T-cell (primary cell): ENCODE measurements around the gene DLG2. TPM values are rescaled to one million over a fixed set of nuclear protein-coding genes. Genes with fewer than 3 reads are reported as not detected.

ENCODE experiments used
- ATAC-seq, 4 experiments: fragments of 200-7000 bp in 3 of 4; fragments of 150-1000 bp in 1 of 4; cut with Tn5 transposase; replicated peaks in 1 of 4; 1 replicate in 3 of 4; 2 replicates in 1 of 4; pipeline ENCODE4 v1.10.0; 2021; ENCODE audit warnings: moderate library complexity in 3 of 4, mild to moderate bottlenecking in 2 of 4, moderate number of reproducible peaks in 1 of 4
- CTCF ChIA-PET, 2 donors: fragments of 300-600 bp; sonication (Branson Sonifier 250); formaldehyde crosslinking; loops; one replicate each; lab custom pipeline; 2022; ENCODE audit warnings: antibody characterized with exemption in 2 of 2; lab: Charles Lee
- POLR2A ChIA-PET, 2 donors: fragments of 300-600 bp; sonication (Branson Sonifier 250); formaldehyde crosslinking; loops; one replicate each; lab custom pipeline; 2022; ENCODE audit warnings: antibody characterized with exemption in 2 of 2; lab: Charles Lee
- DNase-seq, 35 experiments: peaks; one replicate each; pipeline versions ENCODE4 v3.0.0 to v3.0.0-alpha.2; 2013 to 2023
- H3K27ac ChIP-seq: one replicate; pipeline ENCODE4 v1.5.1; 2013; ENCODE audit warnings: low read length
- H3K27me3 ChIP-seq, 2 experiments: replicated peaks in 1 of 2; 1 replicate in 1 of 2; 2 replicates in 1 of 2; pipeline versions ENCODE4 v1.6.1 to v1.7.0; 2013; ENCODE audit warnings: low read length in 1 of 2, mixed read lengths in 1 of 2; ENCODE audit not compliant: control insufficient read depth in 2 of 2, insufficient read depth in 2 of 2; ENCODE audit errors: extremely low read depth in 1 of 2
- H3K36me3 ChIP-seq, 2 donors: 1 replicate in 1 of 2; 2 replicates in 1 of 2; pipeline versions ENCODE4 v1.6.1 to v1.7.0; 2013; ENCODE audit warnings: low read length in 1 of 2; ENCODE audit not compliant: control insufficient read depth in 2 of 2, insufficient read depth in 1 of 2; ENCODE audit errors: extremely low read depth in 1 of 2
- H3K4me1 ChIP-seq, 2 experiments: 1 replicate in 1 of 2; 2 replicates in 1 of 2; pipeline versions ENCODE4 v1.6.1 to v1.7.0; 2013; ENCODE audit warnings: low read length in 2 of 2, mixed read lengths in 1 of 2; ENCODE audit not compliant: insufficient read depth in 2 of 2, control insufficient read depth in 1 of 2; ENCODE audit errors: extremely low read depth in 1 of 2
- H3K4me3 ChIP-seq, 2 donors: 1 replicate in 1 of 2; 2 replicates in 1 of 2; pipeline versions ENCODE4 v1.5.1 to v1.7.0; 2013; ENCODE audit warnings: mild to moderate bottlenecking in 2 of 2, low read length in 1 of 2, moderate library complexity in 1 of 2; ENCODE audit not compliant: control insufficient read depth in 1 of 2; ENCODE audit errors: extremely low read depth in 1 of 2
- H3K9me3 ChIP-seq: 2 replicates; pipeline ENCODE4 v1.7.0; 2013
- H3K27ac Mint-ChIP-seq, 2 donors: one replicate each; pipeline ENCODE4 v1.8.0; 2020 to 2021; ENCODE audit warnings: mild to moderate bottlenecking in 2 of 2, mixed read lengths in 2 of 2
- H3K27me3 Mint-ChIP-seq, 2 donors: one replicate each; pipeline ENCODE4 v1.8.0; 2021 to 2022; ENCODE audit warnings: mixed read lengths in 2 of 2
- H3K36me3 Mint-ChIP-seq: one replicate; pipeline ENCODE4 v1.8.0; 2021; ENCODE audit warnings: mixed read lengths
- H3K4me1 Mint-ChIP-seq, 3 donors: one replicate each; pipeline ENCODE4 v1.8.0; 2020 to 2022; ENCODE audit warnings: mixed read lengths in 3 of 3, mild to moderate bottlenecking in 1 of 3
- H3K4me3 Mint-ChIP-seq, 3 donors: one replicate each; pipeline ENCODE4 v1.8.0; 2020 to 2022; ENCODE audit warnings: mild to moderate bottlenecking in 3 of 3, mixed read lengths in 3 of 3, moderate library complexity in 3 of 3
- H3K9me3 Mint-ChIP-seq, 3 donors: one replicate each; pipeline ENCODE4 v1.8.0; 2020 to 2022; ENCODE audit warnings: mixed read lengths in 3 of 3
- WGBS: methylation state at CpG from one replicate; pipeline ENCODE4 v1.1.5; 2013; ENCODE audit warnings: missing lambda C conversion rate; ENCODE audit not compliant: insufficient coverage; 5-methylcytosine and 5-hydroxymethylcytosine counted together
- total RNA-seq, 35 experiments: library from RNA in 6 of 35; stranded (reverse) in 6 of 35; fragments of 120-200 nt in 1 of 35; gene quantifications; one replicate each; pipeline versions ENCODE4 v1.2.1 to v1.2.4 and lab custom pipeline; 2013 to 2026

The DLG2 gene
- total RNA-seq, 5 donors from 2014 or later (not counting 1 experiment from before 2014, with no cell fraction given) = 2.3 to 4.1 (median 2.9) TPM

- ATAC-seq (no peak), DNase-seq (no peak)
- no peaks in the 10 kb centered on the region for H3K9me3 Mint-ChIP-seq
- Histone ChIP-seq H3K27ac (no peak overlapping the region), H3K4me3 (no peak overlapping the region), H3K9me3 (no peaks in the 10 kb centered on the region), H3K36me3 (no peaks in the 10 kb centered on the region), H3K27me3 (no peaks in the 10 kb centered on the region), H3K4me1 (no peaks in the 10 kb centered on the region)
- no peak overlapping the region for H3K4me3 Mint-ChIP-seq
- CTCF ChIA-PET = no interaction called here
- H3K27ac Mint-ChIP-seq = no peak overlapping the region
- H3K4me1 Mint-ChIP-seq = no peaks in the 10 kb centered on the region
- H3K36me3 Mint-ChIP-seq = no peaks in the 10 kb centered on the region
- no CpG with 5 or more reads among the region's 2 CpGs for WGBS
- POLR2A ChIA-PET = no interaction called here
- H3K27me3 Mint-ChIP-seq = peaks cover 4 to 20% of the 10 kb centered on the region in 2 donors
Observed at GRCh38 chr11:83523676-83524075, 2103.5 kb downstream of the DLG2 start.

- H3K27ac Mint-ChIP-seq = no peak overlapping the region
- H3K27me3 ChIP-seq = no peaks in the 10 kb centered on the region
- no peaks in the 10 kb centered on the region for H3K9me3 ChIP-seq
- H3K27ac ChIP-seq = no peak overlapping the region
- no CpG with 5 or more reads among the region's 2 CpGs for WGBS
- peaks cover 4 to 15% of the 10 kb centered on the region in 2 donors for H3K27me3 Mint-ChIP-seq
- DNase-seq = no peak
- ChIA-PET POLR2A (interaction anchor here in 1 of 2 donors (0.6 kb wide), 1 partner anchor 18 kb away, joined by 9 read pairs; no protein-coding TSS in a partner anchor), CTCF (interaction anchor here in 1 of 2 donors (0.7 kb wide), 1 partner anchor 184 kb away, joined by 4 read pairs; no protein-coding TSS in a partner anchor)
- H3K36me3 Mint-ChIP-seq = no peaks in the 10 kb centered on the region
- H3K9me3 Mint-ChIP-seq = peaks cover 0 to 3% (median 0%) of the 10 kb centered on the region in 3 donors
- no peak overlapping the region for H3K4me3 ChIP-seq
- H3K4me1 Mint-ChIP-seq = no peaks in the 10 kb centered on the region
- no peak overlapping the region for H3K4me3 Mint-ChIP-seq
- ATAC-seq = no peak
- no peaks in the 10 kb centered on the region for H3K36me3 ChIP-seq
- H3K4me1 ChIP-seq = no peaks in the 10 kb centered on the region
Observed at GRCh38 chr11:83522911-83523310, 2104.2 kb downstream of the DLG2 start.

- H3K27ac Mint-ChIP-seq = no peak overlapping the region
- H3K27ac ChIP-seq = no peak overlapping the region
- H3K4me1 ChIP-seq = no peaks in the 10 kb centered on the region
- H3K4me3 Mint-ChIP-seq = no peak overlapping the region
- H3K4me3 ChIP-seq = no peak overlapping the region
- no peaks in the 10 kb centered on the region for H3K4me1 Mint-ChIP-seq
- ATAC-seq (no peak), DNase-seq (no peak)
- no peaks in the 10 kb centered on the region for H3K9me3 ChIP-seq
- POLR2A ChIA-PET = no interaction called here
- H3K36me3 ChIP-seq = no peaks in the 10 kb centered on the region
- H3K36me3 Mint-ChIP-seq = no peaks in the 10 kb centered on the region
- WGBS = 93% methylated on average over 3 of the region's 8 CpGs
- CTCF ChIA-PET = interaction anchor here in 1 of 2 donors (0.7 kb wide), 1 partner anchor 9 kb away, joined by 5 read pairs; no protein-coding TSS in a partner anchor
- no peaks in the 10 kb centered on the region for H3K27me3 ChIP-seq
- peaks cover 0 to 6% (median 0%) of the 10 kb centered on the region in 3 donors for H3K9me3 Mint-ChIP-seq
- H3K27me3 Mint-ChIP-seq = peaks cover 4 to 15% of the 10 kb centered on the region in 2 donors
Observed at GRCh38 chr11:83521647-83522596, 2105.2 kb downstream of the DLG2 start.

GRCh38 chr11:83520849-83521248, 2106.3 kb downstream of the DLG2 start:
- ChIA-PET CTCF (no interaction called here), POLR2A (no interaction called here)
- no peak overlapping the region for H3K4me3 Mint-ChIP-seq
- no peaks in the 10 kb centered on the region for H3K27me3 ChIP-seq
- H3K36me3 ChIP-seq = no peaks in the 10 kb centered on the region
- no CpG with 5 or more reads among the region's 3 CpGs for WGBS
- H3K9me3 Mint-ChIP-seq = peaks cover 0 to 6% (median 0%) of the 10 kb centered on the region in 3 donors
- no peak overlapping the region for H3K27ac ChIP-seq
- ATAC-seq (no peak), DNase-seq (no peak)
- no peaks in the 10 kb centered on the region for H3K4me1 ChIP-seq
- H3K36me3 Mint-ChIP-seq = no peaks in the 10 kb centered on the region
- H3K27me3 Mint-ChIP-seq = peaks cover 4 to 10% of the 10 kb centered on the region in 2 donors
- no peaks in the 10 kb centered on the region for H3K9me3 ChIP-seq
- H3K27ac Mint-ChIP-seq = no peak overlapping the region
- H3K4me3 ChIP-seq = no peak overlapping the region
- H3K4me1 Mint-ChIP-seq = no peaks in the 10 kb centered on the region

- DNase-seq (no peak), ATAC-seq (no peak)
- no peak overlapping the region for H3K27ac Mint-ChIP-seq
- CTCF ChIA-PET = no interaction called here
- H3K36me3 ChIP-seq = no peaks in the 10 kb centered on the region
- H3K9me3 Mint-ChIP-seq = peaks cover 0 to 4% (median 0%) of the 10 kb centered on the region in 3 donors
- H3K27me3 Mint-ChIP-seq = no peaks in the 10 kb centered on the region
- no peaks in the 10 kb centered on the region for H3K27me3 ChIP-seq
- POLR2A ChIA-PET = no interaction called here
- H3K4me3 ChIP-seq = no peak overlapping the region
- no peak overlapping the region for H3K4me3 Mint-ChIP-seq
- H3K27ac ChIP-seq = no peak overlapping the region
- H3K4me1 Mint-ChIP-seq = no peaks in the 10 kb centered on the region
- no peaks in the 10 kb centered on the region for H3K9me3 ChIP-seq
- WGBS = no CpG with 5 or more reads among the region's 2 CpGs
- no peaks in the 10 kb centered on the region for H3K36me3 Mint-ChIP-seq
- no peaks in the 10 kb centered on the region for H3K4me1 ChIP-seq
Observed at GRCh38 chr11:83511646-83512045, 2115.5 kb downstream of the DLG2 start.

GRCh38 chr11:83510530-83511460, 2116.3 kb downstream of the DLG2 start:
- Mint-ChIP-seq H3K4me1 (no peaks in the 10 kb centered on the region), H3K27me3 (no peaks in the 10 kb centered on the region), H3K27ac (no peak overlapping the region), H3K9me3 (peaks cover 0 to 4% (median 0%) of the 10 kb centered on the region in 3 donors), H3K4me3 (no peak overlapping the region), H3K36me3 (no peaks in the 10 kb centered on the region)
- Histone ChIP-seq H3K4me3 (no peak overlapping the region), H3K4me1 (no peaks in the 10 kb centered on the region), H3K9me3 (no peaks in the 10 kb centered on the region), H3K27me3 (no peaks in the 10 kb centered on the region), H3K36me3 (no peaks in the 10 kb centered on the region), H3K27ac (no peak overlapping the region)
- ChIA-PET CTCF (interaction anchor here in 1 of 2 donors (0.7 kb wide), 1 partner anchor 17 kb away, joined by 6 read pairs; no protein-coding TSS in a partner anchor), POLR2A (interaction anchor here in 1 of 2 donors (0.5 kb wide), 1 partner anchor 36 kb away, joined by 4 read pairs; no protein-coding TSS in a partner anchor)
- ATAC-seq (no peak), DNase-seq (no peak)
- 73% methylated on average over 5 of the region's 11 CpGs for WGBS
